ENCODE measurements around the gene RIC1. TPM values are rescaled to one million over a fixed set of nuclear protein-coding genes. Genes with fewer than 3 reads are reported as not detected.

The RIC1 gene
- total and polyA plus RNA-seq, 2 of the 13 experiments (the other 11 are each of a cell fraction or from before 2014, with no cell fraction given): 18.2 to 19.0 TPM

- no peak; a peak in 1 of 4 replicates for TF ChIP-seq REST (IDR thresholded peaks at IDR 0.05; ENCODE audit: borderline replicate concordance in 1 of 2, low read depth in 1 of 2, low read length in 2 of 2)
- TF ChIP-seq ZNF510 (CRISPR knock-in tag; IDR thresholded peaks at IDR 0.05; ENCODE audit: low read depth): no peak
- TF ChIP-seq, protein P1, sequence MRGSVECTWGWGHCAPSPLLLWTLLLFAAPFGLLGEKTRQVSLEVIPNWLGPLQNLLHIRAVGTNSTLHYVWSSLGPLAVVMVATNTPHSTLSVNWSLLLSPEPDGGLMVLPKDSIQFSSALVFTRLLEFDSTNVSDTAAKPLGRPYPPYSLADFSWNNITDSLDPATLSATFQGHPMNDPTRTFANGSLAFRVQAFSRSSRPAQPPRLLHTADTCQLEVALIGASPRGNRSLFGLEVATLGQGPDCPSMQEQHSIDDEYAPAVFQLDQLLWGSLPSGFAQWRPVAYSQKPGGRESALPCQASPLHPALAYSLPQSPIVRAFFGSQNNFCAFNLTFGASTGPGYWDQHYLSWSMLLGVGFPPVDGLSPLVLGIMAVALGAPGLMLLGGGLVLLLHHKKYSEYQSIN (CRISPR knock-in tag; IDR thresholded peaks at IDR 0.05; ENCODE audit: borderline replicate concordance): no peak
- TF ChIP-seq ZNF782 (CRISPR knock-in tag; IDR thresholded peaks at IDR 0.05; ENCODE audit: borderline replicate concordance): no peak
- no peak for TF ChIP-seq MZF1 (CRISPR knock-in tag; IDR thresholded peaks at IDR 0.05; ENCODE audit: borderline replicate concordance)
- TF ChIP-seq ZNF142 (CRISPR knock-in tag; IDR thresholded peaks at IDR 0.05): no peak
- TF ChIP-seq ARHGAP35 (CRISPR knock-in tag; IDR thresholded peaks at IDR 0.05; ENCODE audit: borderline replicate concordance): no peak
- TF ChIP-seq NFRKB (IDR thresholded peaks at IDR 0.05): no peak
- TF ChIP-seq THAP9 (CRISPR knock-in tag; IDR thresholded peaks at IDR 0.05; ENCODE audit: borderline replicate concordance): no peak
These were observed 92.6 kb downstream of the RIC1 start (continued) for GRCh38 chr9:5721279-5722087.
